TTC549 (cell line): ENCODE data around the gene SCARB1.

ENCODE experiments used
- FAIRE-seq: peaks from 2 replicates; lab custom pipeline; 2012; peaks lifted over from hg19 to GRCh38; lab: Jason Lieb, UNC

The SCARB1 gene

DNA sequence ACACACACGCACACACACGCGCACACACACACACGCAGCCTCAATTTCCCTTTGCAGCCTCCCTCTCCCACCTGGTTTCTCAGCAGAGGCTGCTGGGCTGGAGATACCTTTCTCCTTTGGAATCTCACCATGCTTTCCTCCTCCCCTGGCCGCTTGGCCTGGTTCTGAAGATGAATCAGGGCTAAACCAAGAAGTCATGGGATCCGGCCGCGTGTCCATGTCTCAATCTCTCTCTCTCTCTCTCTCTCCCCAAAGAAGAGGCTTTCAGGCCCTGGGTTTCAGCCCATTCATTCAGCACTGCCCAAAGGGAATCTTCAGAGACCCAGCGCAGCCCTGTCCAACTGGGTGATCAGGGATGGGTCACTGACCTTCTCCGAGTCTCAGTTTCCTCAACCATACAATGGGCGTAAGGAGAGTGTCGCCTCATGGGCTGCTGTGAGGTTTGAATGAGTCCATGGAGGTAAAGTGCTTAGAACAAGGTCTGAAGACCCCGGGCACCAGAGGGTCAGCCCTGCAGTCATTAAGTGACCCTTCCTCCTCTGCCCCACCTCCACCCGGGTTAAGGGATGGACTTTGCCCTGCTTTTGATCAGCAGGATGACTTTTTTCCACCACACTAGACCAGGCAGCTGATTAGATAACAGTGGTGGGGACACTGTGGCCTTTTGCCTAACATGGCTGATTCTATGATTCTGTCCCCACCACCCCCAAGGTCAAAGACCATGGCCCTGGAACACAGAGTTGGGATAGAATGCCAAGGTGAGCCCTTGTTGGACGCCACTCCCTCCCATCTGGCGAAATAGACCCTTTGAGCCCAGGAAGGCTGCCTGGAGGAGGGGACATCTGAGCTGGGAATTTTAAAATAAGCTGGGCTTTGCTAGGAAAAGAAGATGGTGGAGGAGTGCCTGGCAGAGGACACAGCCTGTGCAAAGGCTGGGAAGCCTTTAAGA lies 42.1 kb downstream of the SCARB1 start:
- FAIRE-seq: no peak

DNA sequence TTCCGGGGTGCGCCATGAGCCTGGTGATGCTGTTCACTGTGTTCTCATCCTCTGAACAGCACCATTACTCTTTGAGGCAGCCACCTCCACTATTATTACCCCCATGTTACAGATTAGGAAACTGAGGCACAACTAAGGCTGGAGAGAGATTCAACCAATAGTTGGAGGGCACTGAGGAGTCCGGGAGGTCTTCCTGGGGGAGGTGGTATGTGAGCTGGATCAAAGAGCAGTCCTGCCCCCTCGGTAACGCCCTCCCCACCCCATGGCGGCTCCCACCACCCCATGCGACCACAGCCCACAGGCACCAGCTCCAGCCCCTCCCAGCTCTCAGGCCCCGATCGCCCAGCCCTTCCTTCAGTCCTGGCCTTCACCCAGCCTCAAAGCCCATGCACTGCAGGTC lies 43.5 kb downstream of the SCARB1 start:
- FAIRE-seq: no peak

DNA sequence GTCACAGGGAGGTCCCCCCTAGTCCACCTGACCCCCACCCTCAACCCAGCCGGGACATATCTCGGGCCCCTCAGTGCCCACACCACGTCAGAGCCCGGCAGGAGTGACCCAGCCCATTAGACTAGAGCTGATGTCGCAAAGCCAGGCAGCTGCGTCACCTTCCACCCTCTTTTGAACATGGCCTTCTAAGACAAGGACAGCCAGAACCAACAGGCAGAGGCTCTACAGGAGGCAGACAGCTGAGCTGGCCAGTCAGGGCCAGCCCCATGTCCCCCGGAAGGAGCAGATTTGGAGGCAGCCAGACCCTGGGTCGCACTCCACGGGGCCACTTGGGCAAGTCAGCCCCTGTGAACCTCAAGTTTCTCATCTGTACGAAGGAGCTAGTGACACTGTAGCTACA lies 44.1 kb downstream of the SCARB1 start:
- FAIRE-seq: no peak

DNA sequence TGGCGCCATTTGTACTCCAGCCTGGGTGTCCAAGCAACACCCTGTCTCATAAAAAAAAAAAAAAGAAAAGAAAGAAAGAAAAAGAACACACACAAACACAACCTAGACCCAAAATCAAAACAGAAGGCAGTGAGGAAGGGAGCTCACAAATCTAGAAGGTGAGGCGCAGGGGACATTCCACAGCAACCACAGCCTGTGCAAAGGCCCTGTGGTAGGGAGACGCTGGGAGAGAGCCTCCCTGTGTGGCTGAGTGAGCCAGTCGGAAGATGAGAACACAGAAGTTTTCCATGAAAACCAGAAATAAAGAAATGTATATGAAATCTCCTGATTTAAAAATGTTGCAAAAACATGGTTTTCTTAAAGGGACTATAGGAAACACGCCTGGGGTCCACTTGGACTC lies 44.6 kb downstream of the SCARB1 start:
- no peak for FAIRE-seq

DNA sequence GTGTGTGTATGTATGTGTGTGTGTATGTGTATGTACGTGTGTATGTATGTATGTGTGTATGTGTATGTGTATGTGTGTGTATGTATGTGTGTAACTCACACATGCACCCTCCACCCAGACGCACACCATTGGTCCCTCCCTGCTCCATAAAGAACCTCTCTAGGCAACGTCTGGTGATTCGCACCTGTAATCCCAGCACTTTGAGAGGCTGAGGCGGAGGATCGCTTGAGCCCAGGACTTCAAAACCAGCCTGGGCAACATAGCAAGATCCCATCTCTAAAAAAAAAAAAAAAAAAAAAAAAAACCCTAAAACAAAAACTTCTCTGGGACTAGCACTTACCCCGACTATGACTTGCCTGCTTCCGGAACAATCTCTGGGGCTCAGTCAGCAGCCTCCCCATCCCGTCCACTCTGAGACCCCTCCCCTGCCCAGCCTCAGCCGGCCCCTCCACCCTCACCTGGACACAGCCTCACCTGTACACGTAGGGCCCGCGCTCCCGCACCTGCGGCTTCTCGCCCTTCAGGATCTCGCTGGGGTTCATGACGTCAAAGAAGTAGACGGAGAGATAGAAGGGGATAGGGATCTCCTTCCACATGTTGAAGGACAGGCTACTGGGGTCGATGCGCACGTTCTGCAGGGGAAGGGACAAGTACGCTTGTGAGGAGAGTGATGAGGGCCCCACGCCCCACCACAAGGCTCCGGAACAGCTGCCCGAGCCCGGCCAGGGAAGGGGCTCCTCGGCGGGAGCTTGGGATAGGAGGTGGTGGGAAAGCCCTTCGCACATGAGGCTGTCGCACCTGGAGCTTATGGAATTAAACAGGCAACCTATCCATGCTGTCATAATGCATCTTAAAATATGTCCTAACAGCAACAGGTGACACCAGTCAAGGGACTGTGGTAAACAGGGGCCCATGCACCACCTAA lies 46.3 kb downstream of the SCARB1 start:
- FAIRE-seq: no peak

DNA sequence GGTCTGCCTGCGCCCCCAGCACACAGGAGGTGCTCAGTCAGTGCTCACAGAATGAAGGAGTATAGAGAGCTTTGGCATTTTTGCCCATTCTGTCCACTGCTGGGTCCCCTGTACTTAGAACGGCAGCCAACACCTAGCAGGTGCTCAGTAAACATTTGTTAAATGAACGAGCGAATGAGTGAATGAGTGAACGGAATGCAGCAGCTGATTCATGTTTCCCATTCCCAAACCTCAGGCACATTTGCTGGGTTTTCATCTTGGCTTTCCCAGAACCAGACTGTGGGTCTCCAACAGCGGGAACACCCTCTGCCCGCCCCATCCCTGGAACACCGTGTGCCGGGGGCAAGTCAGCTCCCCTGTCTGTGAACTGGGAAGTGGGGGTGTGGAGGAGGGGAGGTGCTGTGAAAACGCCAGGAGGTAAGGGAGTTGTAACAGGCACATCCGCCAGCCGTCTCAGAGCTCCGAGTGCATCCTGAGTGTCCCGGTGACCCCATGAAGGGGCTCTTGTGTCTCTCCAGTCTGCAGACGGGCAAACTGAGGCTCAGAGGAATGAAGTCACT lies 47.3 kb downstream of the SCARB1 start:
- FAIRE-seq: no peak

DNA sequence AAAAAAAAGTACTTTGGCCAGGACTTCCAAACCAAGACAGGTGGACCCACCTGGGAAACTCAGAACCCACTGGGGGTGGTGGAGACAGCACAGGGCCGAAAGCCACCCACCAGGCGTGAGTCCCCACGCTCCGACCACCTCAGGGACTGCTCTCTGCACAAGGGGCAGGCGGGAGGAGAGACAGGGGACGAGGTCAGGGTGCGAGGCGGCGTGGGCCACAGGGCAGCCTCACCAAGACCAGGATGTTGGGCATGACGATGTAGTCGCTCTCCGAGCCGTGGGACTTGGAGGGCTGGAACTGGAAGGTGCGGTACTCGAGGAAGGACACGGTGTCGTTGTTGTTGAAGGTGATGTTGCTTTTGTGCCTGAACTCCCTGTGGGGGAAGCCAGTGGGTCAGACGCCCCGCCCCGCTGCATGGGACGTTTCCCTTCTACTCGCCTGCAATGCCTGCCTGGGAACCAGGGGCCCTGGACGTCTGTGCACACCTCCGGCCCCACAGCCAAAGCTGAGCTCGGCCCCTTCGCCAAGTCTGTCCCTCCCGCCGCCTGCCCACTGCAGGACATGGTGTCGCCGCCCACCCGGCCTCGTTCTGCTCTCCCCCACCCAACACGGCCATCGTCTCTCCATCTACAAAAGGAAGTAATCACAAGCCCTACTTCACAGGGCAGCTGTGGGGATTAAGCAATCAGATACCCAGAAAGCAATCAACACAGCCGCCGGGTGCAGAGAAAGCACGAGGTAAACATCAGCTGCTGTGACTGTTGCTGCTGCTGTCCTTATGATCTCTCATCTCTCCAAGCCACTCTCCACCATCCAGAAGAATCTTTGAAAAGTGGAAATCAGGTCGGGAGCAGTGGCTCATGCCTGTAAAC lies 48.7 kb downstream of the SCARB1 start:
- no peak for FAIRE-seq

DNA sequence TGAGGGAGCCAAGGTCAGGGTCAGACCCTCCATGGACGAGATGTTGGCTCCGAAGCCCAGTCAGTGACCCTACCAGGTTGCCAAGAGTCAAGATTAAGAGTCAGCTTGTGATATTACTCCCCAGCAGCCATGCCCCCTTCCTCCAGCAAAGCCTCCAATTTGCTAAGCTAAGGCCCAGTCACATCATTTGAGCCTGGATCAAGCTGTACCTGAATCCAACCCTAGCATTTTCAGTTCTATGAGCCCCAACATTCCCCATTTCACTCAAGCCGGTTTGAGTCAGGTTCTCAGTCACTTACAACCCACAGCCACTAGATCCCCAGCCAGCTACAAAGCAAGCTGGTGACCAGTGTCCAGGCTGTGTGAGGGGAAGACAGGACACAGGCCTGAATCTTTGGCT lies 49.9 kb downstream of the SCARB1 start:
- FAIRE-seq: no peak

DNA sequence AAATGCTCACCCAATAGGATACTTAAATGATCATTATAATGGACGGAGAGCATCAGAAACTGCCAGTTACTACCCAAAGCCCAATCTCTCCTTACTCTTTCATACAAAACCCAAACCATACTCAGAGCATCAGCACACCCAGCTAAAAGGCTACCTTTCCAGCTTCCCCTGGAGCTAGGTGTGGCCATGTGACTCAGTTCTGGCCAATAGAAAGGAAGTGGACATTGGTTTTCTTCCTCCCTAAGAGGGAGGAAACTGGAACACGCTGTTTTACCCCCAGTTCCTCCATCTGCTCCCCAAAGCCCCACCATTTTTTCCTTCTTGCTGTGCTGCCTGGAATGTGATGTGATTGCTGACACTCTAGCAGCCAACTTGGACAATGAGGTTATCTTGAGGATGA lies 50.7 kb downstream of the SCARB1 start:
- no peak for FAIRE-seq

DNA sequence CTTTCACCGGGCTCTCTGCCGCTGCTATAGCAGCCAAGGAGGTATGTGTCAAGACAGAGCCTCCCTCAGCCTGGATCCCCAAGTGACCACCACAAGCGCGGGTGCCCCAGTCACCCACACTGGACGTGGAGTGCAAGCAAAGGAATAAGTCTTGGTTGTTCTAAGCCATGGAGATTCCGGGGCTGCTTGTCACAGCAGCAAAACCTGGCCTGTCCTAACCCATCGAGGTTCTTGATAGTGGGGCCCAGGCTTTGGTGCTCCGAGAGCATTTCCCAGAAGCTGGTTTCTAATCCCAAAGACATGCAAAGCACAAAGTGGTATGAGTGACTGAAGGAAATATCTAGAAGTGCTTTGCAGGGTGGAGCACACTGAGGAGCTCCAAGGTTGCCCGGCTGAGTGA lies 51.3 kb downstream of the SCARB1 start:
- no peak for FAIRE-seq

DNA sequence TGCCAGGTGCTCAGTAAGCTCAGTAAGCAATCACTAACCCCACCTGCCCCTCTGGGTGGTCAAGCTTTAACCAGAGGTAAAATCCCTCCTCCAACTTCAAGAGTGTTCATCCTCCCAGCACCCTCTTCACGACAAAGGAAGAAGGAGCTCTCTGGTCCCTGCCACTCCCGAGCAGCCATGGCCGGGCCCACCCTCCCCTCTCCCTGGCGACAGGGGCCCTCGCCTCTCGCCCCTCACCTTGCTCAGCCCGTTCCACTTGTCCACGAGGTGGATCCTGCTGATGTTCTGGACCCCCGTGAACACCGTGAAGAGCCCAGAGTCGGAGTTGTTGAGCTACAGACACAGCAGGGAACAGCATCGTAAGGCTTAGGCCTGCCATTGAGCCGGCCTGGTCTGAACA lies 52.0 kb downstream of the SCARB1 start:
- FAIRE-seq: no peak

DNA sequence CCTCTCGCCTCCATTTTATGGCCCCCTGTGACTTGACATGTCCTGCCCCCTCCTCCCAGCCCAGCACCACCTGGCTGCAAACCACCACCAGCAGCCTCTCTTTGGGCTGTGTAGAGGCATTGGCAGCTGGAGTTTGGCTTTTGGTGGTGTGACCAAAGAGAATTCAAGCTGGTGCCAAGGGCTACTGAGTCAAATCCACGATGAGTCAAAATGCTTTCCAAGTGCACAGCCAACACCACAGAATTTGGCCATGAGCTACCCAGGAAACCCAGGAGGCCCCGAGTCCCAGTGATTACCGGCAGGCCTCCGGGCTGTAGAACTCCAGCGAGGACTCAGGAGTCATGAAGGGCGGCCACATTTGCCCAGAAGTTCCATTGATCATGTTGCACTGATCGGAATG lies 53.8 kb downstream of the SCARB1 start:
- no peak for FAIRE-seq

DNA sequence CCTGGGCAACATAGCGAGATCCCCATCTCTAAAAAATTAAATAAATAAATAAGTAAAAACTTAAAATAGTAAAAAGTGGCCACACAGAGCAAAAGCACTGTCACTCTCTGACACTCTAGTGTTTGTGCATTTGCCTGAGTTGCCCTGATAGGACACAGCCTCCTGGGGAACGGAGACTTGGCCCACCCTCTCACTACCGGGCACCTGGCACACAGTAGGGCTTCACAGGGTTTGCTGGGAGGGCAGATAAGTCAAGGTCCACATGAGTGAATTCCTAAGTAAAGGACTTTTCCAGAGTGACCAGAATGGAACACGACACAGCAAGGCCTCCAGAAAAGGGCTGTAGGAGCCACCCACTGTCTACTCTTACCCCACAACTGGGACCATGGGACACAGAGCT lies 54.3 kb downstream of the SCARB1 start:
- FAIRE-seq: no peak

DNA sequence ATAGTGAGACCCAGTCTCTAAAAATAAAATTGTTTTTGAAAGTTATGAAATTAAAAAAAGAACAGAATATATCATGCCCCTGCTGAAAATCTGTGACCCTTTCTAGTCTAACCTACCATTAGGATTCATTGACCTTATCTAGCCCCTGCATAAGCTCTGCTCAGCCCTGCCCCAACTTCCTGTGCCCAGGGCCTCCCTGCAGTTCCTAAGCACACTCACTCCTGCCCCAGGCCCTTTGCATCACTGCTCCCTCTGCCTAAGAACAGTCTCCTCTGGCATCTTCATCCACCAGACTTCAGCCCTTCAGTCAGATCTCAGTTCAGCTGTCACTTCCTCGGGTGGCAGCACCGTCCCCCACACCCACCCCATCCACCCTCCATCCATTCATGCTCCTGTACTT lies 55.4 kb downstream of the SCARB1 start:
- no peak for FAIRE-seq

DNA sequence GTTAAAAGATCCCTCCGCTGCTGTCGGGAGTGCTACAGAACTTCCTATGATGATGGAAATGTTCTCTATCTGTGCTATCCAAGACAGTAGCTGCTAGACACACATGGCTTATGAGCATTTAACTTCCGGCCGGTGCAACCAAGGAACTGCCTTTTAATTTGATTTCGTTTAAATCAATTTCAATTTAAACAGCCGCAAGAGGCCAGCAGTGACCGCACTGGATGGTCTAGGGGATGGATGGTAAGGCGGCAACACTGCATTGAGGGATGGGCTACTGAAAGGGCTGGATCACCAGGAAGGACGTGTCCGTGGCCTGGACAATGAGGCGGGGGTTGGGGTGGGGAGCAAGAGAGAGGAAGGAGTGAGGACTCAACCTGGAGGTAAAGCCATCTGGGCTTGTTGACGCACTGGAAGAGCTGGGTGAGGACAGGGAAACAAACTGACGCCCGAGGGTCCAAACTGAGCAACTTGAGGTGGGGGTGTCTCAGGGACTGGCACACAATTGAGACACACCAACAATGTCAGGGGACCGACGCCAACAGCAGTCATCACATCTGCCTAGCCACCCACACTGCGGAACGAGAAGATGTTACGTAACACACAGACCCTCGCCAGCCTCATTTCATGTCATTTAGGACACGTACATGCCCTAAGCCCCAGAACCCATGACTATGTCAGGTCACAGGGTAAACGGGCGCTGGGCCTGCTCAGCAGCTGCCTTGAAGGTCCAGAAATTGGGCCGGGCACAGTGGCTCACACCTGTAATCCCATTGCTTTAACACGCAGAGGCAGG lies 57.6 kb downstream of the SCARB1 start:
- no peak for FAIRE-seq

DNA sequence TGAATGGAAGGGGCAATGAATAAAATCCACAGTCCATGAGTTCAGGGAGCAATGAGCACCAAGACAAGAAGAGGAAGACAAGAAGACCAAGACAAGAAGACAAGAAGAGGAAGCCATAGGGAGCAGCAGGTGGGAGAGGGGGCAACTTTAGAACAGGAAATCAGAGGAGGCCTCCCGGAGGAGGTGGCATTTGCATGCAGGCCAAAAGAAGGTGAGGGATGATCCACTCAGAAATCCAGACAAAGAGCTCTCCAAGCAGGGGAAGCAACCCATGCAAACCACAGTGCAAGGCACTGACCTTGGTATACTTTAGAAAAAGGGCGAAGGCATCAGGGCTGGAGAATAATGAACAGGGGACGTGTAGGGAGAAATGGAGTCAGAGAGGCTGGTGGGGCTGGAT lies 58.6 kb downstream of the SCARB1 start:
- no peak for FAIRE-seq

DNA sequence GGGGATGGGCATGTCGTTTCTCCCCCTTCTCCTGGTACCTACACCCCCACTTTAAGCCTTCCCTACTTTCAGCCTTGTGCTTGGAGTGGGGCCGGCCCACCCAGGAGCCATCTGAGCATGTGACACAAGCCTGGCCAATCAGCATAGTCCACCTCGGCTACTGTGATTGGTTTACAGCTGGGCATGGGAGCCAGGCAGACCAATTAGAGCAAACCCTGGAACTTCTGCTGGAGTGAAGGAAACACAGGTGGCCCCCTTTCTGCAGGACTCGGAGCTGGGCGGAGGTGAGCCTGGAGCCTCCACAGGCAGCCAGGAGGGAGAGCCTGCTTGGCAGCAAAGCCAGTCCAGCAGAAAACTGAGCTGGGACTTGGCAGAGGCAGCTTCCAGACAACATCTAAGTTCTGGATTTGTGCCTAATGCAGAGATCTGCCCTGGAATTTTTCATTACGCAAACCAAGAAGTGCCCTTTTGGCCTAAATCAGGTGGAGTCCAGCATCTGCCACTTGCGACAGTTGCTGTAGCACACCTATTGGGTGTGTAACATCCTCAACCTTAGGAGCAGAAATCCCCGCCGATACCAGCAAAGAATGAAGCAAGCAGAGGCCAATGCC lies 59.5 kb downstream of the SCARB1 start:
- no peak for FAIRE-seq

DNA sequence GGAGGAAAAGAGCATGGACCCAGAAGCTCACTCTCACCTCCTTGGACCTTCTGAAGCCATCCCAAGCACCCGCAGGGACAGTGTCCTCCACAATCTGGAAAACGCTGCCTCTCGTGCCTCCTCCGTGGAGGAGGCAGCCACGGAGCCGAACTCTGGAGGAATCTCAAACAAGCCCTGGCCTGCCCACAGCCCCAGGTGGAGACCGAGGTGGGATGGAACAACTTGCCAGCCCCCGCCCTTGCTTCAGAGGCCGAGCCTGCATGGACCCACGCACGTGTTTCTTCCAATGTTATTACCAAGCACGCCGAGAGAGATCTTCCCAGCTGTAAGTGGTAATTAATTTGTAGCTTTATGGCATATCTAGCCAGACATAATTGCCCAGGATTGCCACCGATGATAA lies 61.3 kb downstream of the SCARB1 start:
- FAIRE-seq: no peak

DNA sequence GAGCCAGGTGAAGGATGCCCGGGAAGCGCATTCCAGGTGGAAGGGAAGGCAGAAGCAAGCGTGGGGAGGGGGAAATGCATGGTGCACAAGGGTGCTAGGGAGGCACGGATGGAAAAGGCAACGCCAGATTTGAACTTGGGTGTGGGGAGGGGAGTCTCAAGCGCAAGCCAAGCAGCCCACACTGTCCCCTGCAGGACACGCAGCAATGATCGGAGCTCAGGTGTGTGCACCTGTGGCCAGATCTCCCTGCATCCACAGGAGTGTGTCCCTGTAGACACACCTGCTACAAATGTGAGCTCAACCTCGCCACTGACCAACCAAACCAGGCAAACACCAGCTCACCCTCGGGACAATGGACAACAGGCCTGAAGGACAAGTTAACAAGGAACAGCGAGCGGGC lies 63.2 kb downstream of the SCARB1 start:
- no peak for FAIRE-seq

DNA sequence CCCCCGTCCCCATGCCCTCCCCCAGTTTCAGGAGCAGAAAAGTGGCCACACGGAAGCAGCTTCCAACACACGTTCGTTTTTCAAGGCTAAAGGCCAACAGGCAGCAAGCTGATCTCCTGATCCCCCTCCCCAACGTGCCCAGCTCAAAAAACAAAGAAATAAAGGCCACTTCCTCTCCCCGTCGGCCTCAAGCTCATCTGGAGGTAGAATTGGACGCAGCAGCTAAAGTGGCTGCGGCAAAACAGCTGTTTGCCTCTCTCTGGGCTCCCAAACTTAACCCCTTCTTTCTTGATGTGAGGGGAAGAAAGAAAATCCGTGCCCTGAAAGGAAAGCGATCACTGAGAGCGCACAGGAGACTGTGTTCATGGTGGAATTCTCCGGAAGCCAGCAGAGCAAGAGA lies 66.3 kb downstream of the SCARB1 start:
- no peak for FAIRE-seq
